Thymus (tissue), 11 donors: ENCODE measurements around the gene KCNJ12. TPM values are rescaled to one million over a fixed set of nuclear protein-coding genes. Genes with fewer than 3 reads are reported as not detected.
"Not testable (repeated sequence)": the region's sequence is repeated elsewhere in the genome, so short reads cannot be mapped to it uniquely, and the experiment has no call there.

ENCODE experiments used
- DNase-seq, 9 donors: peaks; one replicate each; pipeline ENCODE4 v3.0.0-alpha.2; 2013; ENCODE audit warnings: low spot score in 9 of 9, low read depth in 6 of 9, missing footprints in 1 of 9
- H3K27ac ChIP-seq, 2 donors: one replicate each; pipeline ENCODE4 v1.5.1; 2013; ENCODE audit warnings: control low read depth in 1 of 2, low read depth in 1 of 2, low read length in 1 of 2, mild to moderate bottlenecking in 1 of 2, moderate library complexity in 1 of 2
- H3K27me3 ChIP-seq, 2 donors: one replicate each; pipeline ENCODE4 v1.5.1; 2013; ENCODE audit warnings: low read length in 1 of 2; ENCODE audit not compliant: control insufficient read depth in 2 of 2, insufficient read depth in 1 of 2
- H3K36me3 ChIP-seq, 2 donors: one replicate each; pipeline ENCODE4 v1.5.1; 2013; ENCODE audit warnings: low read length in 1 of 2, mild to moderate bottlenecking in 1 of 2, moderate library complexity in 1 of 2; ENCODE audit not compliant: control insufficient read depth in 2 of 2, insufficient read depth in 2 of 2
- H3K4me1 ChIP-seq, 2 donors: one replicate each; pipeline ENCODE4 v1.5.1; 2013; ENCODE audit warnings: low read length in 2 of 2; ENCODE audit not compliant: control insufficient read depth in 2 of 2, insufficient read depth in 2 of 2
- H3K4me3 ChIP-seq, 2 donors: one replicate each; pipeline ENCODE4 v1.5.1; 2013; ENCODE audit warnings: low read length in 2 of 2, control low read depth in 1 of 2, mild to moderate bottlenecking in 1 of 2
- H3K9me3 ChIP-seq, 2 donors: one replicate each; pipeline ENCODE4 v1.5.1; 2013; ENCODE audit warnings: low read length in 1 of 2, mild to moderate bottlenecking in 1 of 2; ENCODE audit not compliant: control insufficient read depth in 2 of 2, insufficient read depth in 1 of 2
- WGBS: extraction: QIAGEN DNeasy Blood & Tissue Kit; methylation state at CpG from one replicate; pipeline ENCODE4 v1.1.7; 2013; 5-methylcytosine and 5-hydroxymethylcytosine counted together
- polyA plus RNA-seq: library from polyadenylated mRNA; stranded (reverse); fragments of 200-250 nt; gene quantifications from one replicate; pipeline ENCODE4 v1.2.3, GENCODE V29; 2013
- total RNA-seq: library from RNA; stranded (reverse); fragments of 120-200 nt; gene quantifications from one replicate; pipeline ENCODE4 v1.2.4, GENCODE V29; 2013
- donor health status: healthy.

KCNJ12 gene
- total and polyA plus RNA-seq, 2 donors = 0.37 to 0.85 TPM

DNA sequence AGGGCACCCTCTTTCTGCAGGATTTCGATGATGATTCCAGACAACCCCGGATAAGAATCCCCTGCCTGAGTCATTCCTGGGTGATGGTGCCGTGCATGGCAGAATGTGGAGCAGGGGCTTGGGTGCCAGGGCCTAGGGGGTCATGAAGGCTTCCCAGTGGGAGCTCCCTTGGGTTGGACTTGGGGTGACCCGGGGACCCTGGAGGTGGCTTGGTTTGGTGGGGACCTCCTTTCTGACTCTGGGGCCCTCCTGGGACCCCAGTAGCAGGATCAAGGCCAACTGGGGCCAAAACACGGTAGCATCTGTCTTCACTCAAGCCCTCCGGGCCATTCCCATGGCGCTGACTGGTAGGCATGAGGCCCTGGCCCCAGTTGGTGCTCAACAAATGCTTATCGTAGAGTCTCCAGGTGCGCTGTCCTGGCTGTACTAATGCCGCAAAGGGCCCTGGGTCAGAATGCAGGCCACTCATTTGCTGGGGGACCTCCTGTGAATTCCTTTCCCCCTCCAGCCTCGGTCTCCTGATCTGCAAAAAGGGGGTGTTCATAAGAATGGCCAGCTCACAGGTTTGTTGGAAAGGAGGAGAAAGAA, 44.4 kb downstream of the KCNJ12 start:
- not testable (repeated sequence) for H3K4me3 ChIP-seq, DNase-seq, H3K27ac ChIP-seq, H3K27me3 ChIP-seq, H3K36me3 ChIP-seq, H3K9me3 ChIP-seq
- 85% methylated on average over 11 of the region's 11 CpGs for WGBS
- H3K4me1 ChIP-seq = peaks cover 9 to 34% of the 10 kb centered on the region in 2 donors

- WGBS = 89% methylated on average over 20 of the region's 20 CpGs
- not testable (repeated sequence) for H3K9me3 ChIP-seq
Measured at GRCh38 chr17:21421421-21422310, 45.5 kb downstream of the KCNJ12 start.

GRCh38 chr17:21422311-21423189, 46.4 kb downstream of the KCNJ12 start:
- H3K36me3 ChIP-seq, H3K9me3 ChIP-seq, H3K27me3 ChIP-seq, H3K4me3 ChIP-seq, H3K27ac ChIP-seq, DNase-seq: not testable (repeated sequence)
- H3K4me1 ChIP-seq = peaks cover 9 to 34% of the 10 kb centered on the region in 2 donors
- whole genome bisulfite sequencing = 86% methylated on average over 11 of the region's 14 CpGs

More at GRCh38 chr17:21421421-21422310, 45.5 kb downstream of the KCNJ12 start:
- DNase-seq, H3K27me3 ChIP-seq, H3K36me3 ChIP-seq, H3K27ac ChIP-seq, H3K4me3 ChIP-seq: not testable (repeated sequence)
- H3K4me1 ChIP-seq = peaks cover 9 to 34% of the 10 kb centered on the region in 2 donors

DNA sequence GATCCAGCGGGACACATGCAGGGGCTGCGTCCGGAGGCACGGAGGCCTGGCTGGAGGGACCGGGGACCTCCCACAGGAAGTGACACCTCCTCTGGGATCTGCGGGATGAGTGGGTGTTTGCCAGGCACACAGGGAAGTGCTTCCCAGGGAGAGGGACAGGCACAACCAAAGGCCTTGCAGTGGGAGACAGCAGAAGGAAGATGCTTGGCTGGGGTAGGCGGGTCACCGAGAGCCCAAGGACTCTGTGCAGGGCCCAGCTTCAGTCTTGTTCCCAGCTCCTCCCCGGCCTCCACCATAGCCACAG, 47.0 kb downstream of the KCNJ12 start:
- H3K36me3 ChIP-seq, H3K27me3 ChIP-seq, DNase-seq, H3K4me3 ChIP-seq, H3K9me3 ChIP-seq, H3K27ac ChIP-seq: not testable (repeated sequence)
- H3K4me1 ChIP-seq = peaks cover 9 to 28% of the 10 kb centered on the region in 2 donors
- 97% methylated on average over 9 of the region's 9 CpGs for WGBS

DNA sequence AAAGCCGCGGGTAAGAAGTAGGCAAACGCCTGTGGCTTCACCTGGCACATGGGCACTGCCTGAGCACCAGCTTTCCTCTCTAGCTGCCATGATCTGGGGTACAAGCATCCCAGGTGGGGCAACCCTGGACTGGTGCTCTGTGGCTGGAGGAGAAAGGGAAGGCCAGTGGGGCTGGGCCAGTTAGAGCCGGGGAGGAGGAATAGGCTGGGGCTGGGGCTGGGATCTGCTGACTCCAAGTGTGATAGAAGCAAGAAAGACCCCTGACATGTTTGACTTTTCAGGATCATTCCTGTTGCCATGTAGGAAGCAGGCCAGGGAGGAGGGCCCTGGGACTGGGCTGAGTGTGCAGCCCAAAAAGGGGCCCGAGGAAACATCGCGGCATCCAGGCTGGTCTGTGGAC, 48.5 kb downstream of the KCNJ12 start:
- H3K27me3 ChIP-seq, H3K9me3 ChIP-seq, H3K27ac ChIP-seq, H3K4me3 ChIP-seq, H3K36me3 ChIP-seq, DNase-seq: not testable (repeated sequence)
- WGBS = 92% methylated on average over 7 of the region's 7 CpGs
- peaks cover 4 to 13% of the 10 kb centered on the region in 2 donors for H3K4me1 ChIP-seq

GRCh38 chr17:21425321-21425720, 49.2 kb downstream of the KCNJ12 start:
- 79% methylated on average over 10 of the region's 10 CpGs for WGBS
- H3K4me3 ChIP-seq = no peak overlapping the region
- peaks cover 0 to 8% of the 10 kb centered on the region in 2 donors for H3K4me1 ChIP-seq
- no peaks in the 10 kb centered on the region for H3K27me3 ChIP-seq
- no peak overlapping the region for H3K27ac ChIP-seq
- H3K36me3 ChIP-seq = no peaks in the 10 kb centered on the region
- no peaks in the 10 kb centered on the region for H3K9me3 ChIP-seq
- no peak for DNase-seq

GRCh38 chr17:21425736-21426135, 49.6 kb downstream of the KCNJ12 start:
- Histone ChIP-seq H3K36me3 (no peaks in the 10 kb centered on the region), H3K27me3 (no peaks in the 10 kb centered on the region), H3K9me3 (no peaks in the 10 kb centered on the region), H3K4me3 (no peak overlapping the region), H3K27ac (no peak overlapping the region), H3K4me1 (peaks cover 0 to 4% of the 10 kb centered on the region in 2 donors)
- no peak for DNase-seq
- 47% methylated on average over 4 of the region's 4 CpGs for WGBS

- H3K4me3 ChIP-seq, H3K36me3 ChIP-seq, H3K9me3 ChIP-seq, H3K27ac ChIP-seq, H3K4me1 ChIP-seq, H3K27me3 ChIP-seq, DNase-seq: not testable (repeated sequence)
- WGBS = 90% methylated on average over 8 of the region's 8 CpGs
Measured at GRCh38 chr17:21426246-21426645, 50.1 kb downstream of the KCNJ12 start.

DNA sequence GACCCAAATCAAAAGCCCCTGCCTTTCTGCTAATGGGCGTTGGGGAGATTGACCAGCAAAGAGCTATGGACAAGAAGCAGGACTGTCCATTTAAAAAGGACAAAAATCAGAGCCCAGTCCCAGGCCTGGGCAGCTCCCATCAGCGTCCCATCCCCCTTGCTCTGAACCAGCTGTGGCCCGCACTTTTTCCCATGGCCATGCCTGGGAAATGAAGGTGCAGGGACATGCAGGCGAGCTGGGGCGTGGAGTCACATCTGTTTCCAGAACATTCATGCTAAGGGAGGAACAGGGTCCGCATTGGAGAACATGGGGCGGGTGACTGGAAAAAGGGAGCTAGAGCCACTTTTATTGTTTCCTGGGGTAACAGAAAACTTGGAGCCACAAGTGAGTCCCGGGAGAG, 50.7 kb downstream of the KCNJ12 start:
- H3K4me1 ChIP-seq, H3K9me3 ChIP-seq, DNase-seq, H3K4me3 ChIP-seq, H3K27ac ChIP-seq, H3K36me3 ChIP-seq, H3K27me3 ChIP-seq: not testable (repeated sequence)
- WGBS = 91% methylated on average over 7 of the region's 8 CpGs
